Measurements from ENCODE around the gene CDH23. TPM values are rescaled to one million over a fixed set of nuclear protein-coding genes. Genes with fewer than 3 reads are reported as not detected.
A peak's percentile ranks its signal among the peaks of the same experiment; 100 is the strongest.

CDH23 gene
- total and polyA plus RNA-seq, 7 donors = 1.00 to 3.8 (median 1.9) TPM

DNA sequence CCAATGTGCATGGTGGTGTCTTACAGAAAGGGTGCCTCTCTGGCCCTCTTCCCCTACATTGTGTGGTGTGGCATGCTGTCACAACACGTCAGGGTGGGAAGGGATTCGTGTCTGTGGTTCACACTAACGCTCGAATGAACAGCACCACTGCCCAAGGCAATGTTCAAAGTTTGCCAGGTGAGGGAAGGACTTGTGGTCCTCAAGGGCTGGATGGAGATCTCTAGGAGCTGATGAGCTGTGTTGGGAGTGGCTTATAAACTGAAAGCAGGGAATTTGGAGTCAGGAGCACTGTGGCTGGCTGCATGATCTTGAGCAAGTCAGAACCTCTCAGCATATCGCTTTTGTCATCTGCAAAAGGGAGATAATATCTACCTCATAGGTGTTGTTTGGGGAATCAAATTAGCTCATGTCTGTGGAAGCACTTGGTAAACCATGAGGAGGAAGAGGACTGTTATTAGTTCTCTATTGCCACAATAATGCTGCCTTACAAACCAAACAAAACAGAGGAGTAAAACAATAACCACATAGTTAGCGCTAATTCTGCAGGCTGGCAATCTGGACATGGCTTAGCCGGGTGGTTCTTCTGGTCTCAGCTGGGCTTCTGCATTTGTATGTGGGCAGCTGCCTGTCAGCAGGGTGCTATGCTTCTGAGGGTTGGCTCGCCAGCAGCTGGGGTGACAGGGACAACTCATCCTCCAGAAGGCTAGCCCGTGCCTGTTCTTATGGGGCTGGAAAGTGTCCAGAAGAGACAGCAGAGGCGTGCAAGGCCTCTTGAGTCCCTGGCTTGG is 345.8 kb downstream of the CDH23 start:
- DNase-seq = no peak

DNA sequence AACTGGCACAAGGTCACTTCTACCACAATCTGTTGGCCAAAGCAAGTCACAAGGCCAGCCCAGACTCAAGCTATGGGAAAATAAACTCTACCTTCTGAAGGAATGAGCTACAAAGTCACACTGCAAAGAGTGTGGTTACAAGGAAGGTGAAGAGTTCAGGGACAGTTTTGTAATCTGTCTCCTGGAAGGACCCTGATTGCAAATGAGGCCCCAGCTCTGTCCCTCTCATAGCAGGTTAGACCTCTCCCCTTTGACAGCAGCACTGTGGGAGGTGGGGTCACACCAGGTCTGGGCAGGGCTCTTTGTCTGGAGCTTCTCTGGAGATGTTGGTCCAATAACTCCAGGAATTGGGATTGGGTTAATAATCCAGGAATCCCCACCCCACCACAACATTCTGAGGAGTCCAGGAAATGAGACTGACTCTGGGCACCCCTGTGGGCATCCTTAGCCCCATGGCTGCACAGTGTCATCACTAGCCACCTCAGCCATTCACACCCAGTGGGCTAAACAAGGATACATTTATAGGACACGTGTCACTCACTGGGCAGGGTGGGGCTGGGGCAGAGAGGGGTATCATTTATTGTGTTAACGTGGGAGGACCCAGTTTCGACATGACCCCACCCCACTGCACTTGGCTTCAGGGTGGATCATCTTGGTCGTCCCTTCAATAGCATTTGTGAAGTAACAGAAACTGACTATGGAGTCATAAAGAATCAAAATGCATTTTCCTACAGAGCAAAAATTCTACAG is 346.5 kb downstream of the CDH23 start:
- TF ChIP-seq, protein P1, sequence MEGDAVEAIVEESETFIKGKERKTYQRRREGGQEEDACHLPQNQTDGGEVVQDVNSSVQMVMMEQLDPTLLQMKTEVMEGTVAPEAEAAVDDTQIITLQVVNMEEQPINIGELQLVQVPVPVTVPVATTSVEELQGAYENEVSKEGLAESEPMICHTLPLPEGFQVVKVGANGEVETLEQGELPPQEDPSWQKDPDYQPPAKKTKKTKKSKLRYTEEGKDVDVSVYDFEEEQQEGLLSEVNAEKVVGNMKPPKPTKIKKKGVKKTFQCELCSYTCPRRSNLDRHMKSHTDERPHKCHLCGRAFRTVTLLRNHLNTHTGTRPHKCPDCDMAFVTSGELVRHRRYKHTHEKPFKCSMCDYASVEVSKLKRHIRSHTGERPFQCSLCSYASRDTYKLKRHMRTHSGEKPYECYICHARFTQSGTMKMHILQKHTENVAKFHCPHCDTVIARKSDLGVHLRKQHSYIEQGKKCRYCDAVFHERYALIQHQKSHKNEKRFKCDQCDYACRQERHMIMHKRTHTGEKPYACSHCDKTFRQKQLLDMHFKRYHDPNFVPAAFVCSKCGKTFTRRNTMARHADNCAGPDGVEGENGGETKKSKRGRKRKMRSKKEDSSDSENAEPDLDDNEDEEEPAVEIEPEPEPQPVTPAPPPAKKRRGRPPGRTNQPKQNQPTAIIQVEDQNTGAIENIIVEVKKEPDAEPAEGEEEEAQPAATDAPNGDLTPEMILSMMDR (IDR thresholded peaks at IDR 0.05) = no peak
- H3K36me3 ChIP-seq (ENCODE audit: insufficient read depth in 1 of 2, low read depth in 1 of 2) = no peaks in the 10 kb centered on the region
- DNase-seq (peak in 1 of 2 donors; percentile 10), ATAC-seq (no peak)
- H3K27ac ChIP-seq = no peak overlapping the region
- 85 to 92% (median 89%) methylated on average over 4 of the region's 4 CpGs for WGBS, 3 donors
- no peaks in the 10 kb centered on the region for H3K9me3 ChIP-seq
- H3K4me3 ChIP-seq = no peak overlapping the region
- peaks cover 17% of the 10 kb centered on the region for H3K4me1 ChIP-seq
- H3K27me3 ChIP-seq (ENCODE audit: insufficient read depth in 3 of 3, low read length in 2 of 3) = no peaks in the 10 kb centered on the region
- intact Hi-C loops (cut with DNase I) = no loop called here

More for the DNA sequence above, 345.8 kb downstream of the CDH23 start:
- Histone ChIP-seq H3K36me3 (ENCODE audit: insufficient read depth in 1 of 2, low read depth in 1 of 2) (no peaks in the 10 kb centered on the region), H3K9me3 (no peaks in the 10 kb centered on the region), H3K27me3 (ENCODE audit: insufficient read depth in 3 of 3, low read length in 2 of 3) (no peaks in the 10 kb centered on the region), H3K4me1 (peaks cover 11% of the 10 kb centered on the region), H3K4me3 (no peak overlapping the region), H3K27ac (no peak overlapping the region)
- TF ChIP-seq, protein P1 (IDR thresholded peaks at IDR 0.05) = no peak
- intact Hi-C loops (cut with DNase I) = no loop called here
- 92 to 95% (median 93%) methylated on average over 10 of the region's 10 CpGs for whole genome bisulfite sequencing, 3 donors
- no peak for ATAC-seq

DNA sequence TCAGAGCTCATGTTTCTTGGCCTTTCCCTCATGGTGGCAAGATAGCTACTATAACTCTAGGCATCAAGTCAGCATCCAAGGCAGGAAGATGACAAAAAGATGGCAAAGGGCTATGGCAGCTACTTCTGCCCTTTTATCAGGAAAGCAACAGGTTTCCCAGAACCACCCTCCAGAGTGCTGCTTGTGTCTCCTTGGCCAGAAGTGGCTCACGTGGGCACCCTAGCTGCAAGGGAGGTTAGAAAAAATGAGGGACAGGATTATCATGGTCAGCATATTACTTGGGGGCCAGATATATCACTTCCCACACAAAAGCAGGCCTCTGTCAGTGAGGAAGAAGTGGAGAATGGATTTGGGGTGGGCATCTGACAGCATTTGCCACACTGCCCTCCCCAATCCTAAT is 347.1 kb downstream of the CDH23 start:
- Histone ChIP-seq H3K27me3 (ENCODE audit: insufficient read depth in 3 of 3, low read length in 2 of 3) (no peaks in the 10 kb centered on the region), H3K4me3 (no peak overlapping the region), H3K4me1 (peaks cover 23% of the 10 kb centered on the region), H3K27ac (no peak overlapping the region), H3K36me3 (ENCODE audit: insufficient read depth in 1 of 2, low read depth in 1 of 2) (no peaks in the 10 kb centered on the region), H3K9me3 (no peaks in the 10 kb centered on the region)
- DNase-seq (peak in 1 of 2 donors; percentile 7), ATAC-seq (no peak)
- WGBS, 3 donors = 88 to 100% (median 88%) methylated on average over 1 of the region's 1 CpG
- TF ChIP-seq, protein P1 (IDR thresholded peaks at IDR 0.05) = no peak
- intact Hi-C loops (cut with DNase I) = no loop called here

DNA sequence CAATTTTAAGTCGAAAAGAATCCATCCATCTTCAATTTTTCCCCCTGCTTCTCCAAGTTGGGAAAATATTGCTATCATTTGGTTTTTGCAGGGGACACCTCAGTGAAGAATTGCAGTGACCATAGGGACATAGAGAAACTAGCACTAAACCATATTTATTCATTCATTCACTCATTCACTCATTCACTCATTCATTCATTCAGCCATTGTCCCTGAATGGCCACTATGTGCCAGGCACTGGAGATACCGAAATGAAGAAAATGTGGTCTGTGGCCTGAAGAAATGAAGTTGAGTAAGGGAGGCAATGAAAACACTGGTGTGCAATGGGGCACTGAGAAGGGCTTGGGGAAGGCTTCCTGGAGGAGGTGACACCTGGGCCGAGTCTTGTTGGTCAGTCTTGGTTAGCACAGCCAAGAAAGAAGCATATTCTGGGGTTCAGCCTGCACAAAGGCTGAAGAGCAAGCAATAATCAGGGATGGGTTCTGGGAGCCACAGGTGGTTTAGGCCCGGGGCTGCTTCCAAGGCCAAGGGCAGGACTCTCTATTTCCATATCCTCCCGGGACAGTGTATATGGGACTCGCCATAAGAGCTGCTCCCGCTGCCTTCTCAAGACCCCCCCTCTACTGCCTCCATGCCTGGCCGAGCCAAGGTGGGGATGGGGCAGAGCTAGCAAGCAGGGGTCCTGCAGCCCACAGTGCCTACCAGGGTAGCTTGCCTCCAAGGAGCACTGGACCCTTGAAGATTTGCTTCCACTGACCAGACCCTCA is 348.4 kb downstream of the CDH23 start:
- TF ChIP-seq, protein P1 (IDR thresholded peaks at IDR 0.05) = no peak
- WGBS, 3 donors = 79 to 91% (median 90%) methylated on average over 8 of the region's 8 CpGs
- H3K9me3 ChIP-seq = no peaks in the 10 kb centered on the region
- no peak for ATAC-seq
- no peak overlapping the region for H3K27ac ChIP-seq
- intact Hi-C loops (cut with DNase I) = no loop called here
- DNase-seq = peak in 1 of 2 donors; percentile 40
- H3K4me3 ChIP-seq = no peak overlapping the region
- no peaks in the 10 kb centered on the region for H3K27me3 ChIP-seq (ENCODE audit: insufficient read depth in 3 of 3, low read length in 2 of 3)
- H3K36me3 ChIP-seq (ENCODE audit: insufficient read depth in 1 of 2, low read depth in 1 of 2) = no peaks in the 10 kb centered on the region
- H3K4me1 ChIP-seq = peaks cover 35% of the 10 kb centered on the region

Measured in psoas muscle (tissue), 8 donors.